BE2C (cell line): ENCODE measurements around the gene CCNI.

Experiments
- DNase-seq: peaks from one replicate; pipeline ENCODE4 v3.0.0-alpha.2; 2020
- H3K27me3 ChIP-seq: fragments of 250-450 bp; sonication (Bioruptor Pico); 2 replicates; pipeline ENCODE4 v1.5.1; 2020; ENCODE audit warnings: mild to moderate bottlenecking
- H3K36me3 ChIP-seq: fragments of 250-450 bp; sonication (Bioruptor Pico); 2 replicates; pipeline ENCODE4 v1.5.1; 2020; ENCODE audit warnings: mild to moderate bottlenecking
- H3K4me1 ChIP-seq: fragments of 250-450 bp; sonication (Bioruptor Pico); 2 replicates; pipeline ENCODE4 v1.5.1; 2020
- H3K4me3 ChIP-seq: 2 replicates; pipeline ENCODE4 v1.5.1; 2011; ENCODE audit warnings: low read depth, low read length
- H3K9me3 ChIP-seq: fragments of 250-450 bp; sonication (Bioruptor Pico); 2 replicates; pipeline ENCODE4 v1.5.1; 2020
- CTCF ChIP-seq: IDR thresholded peaks from 2 replicates; pipeline ENCODE4 v1.5.1; 2012; ENCODE audit warnings: mild to moderate bottlenecking, low read depth, low read length

CCNI gene

GRCh38 chr4:77020017-77020416 is 55.8 kb downstream of the CCNI start:
- Histone ChIP-seq H3K27me3 (no peaks in the 10 kb centered on the region), H3K36me3 (peaks cover 71% of the 10 kb centered on the region), H3K4me1 (no peaks in the 10 kb centered on the region), H3K4me3 (no peak overlapping the region), H3K9me3 (no peaks in the 10 kb centered on the region)
- TF ChIP-seq CTCF = no peak
- DNase-seq = no peak

GRCh38 chr4:77015390-77015789 is 60.4 kb downstream of the CCNI start:
- no peak for TF ChIP-seq CTCF
- DNase-seq = no peak
- Histone ChIP-seq H3K4me1 (no peaks in the 10 kb centered on the region), H3K27me3 (no peaks in the 10 kb centered on the region), H3K9me3 (no peaks in the 10 kb centered on the region), H3K36me3 (peaks cover 46% of the 10 kb centered on the region), H3K4me3 (no peak overlapping the region)

GRCh38 chr4:77014256-77014655 is 61.5 kb downstream of the CCNI start:
- Histone ChIP-seq H3K4me3 (no peak overlapping the region), H3K27me3 (no peaks in the 10 kb centered on the region), H3K4me1 (no peaks in the 10 kb centered on the region; the same call in 1 of the 2 replicates), H3K9me3 (no peaks in the 10 kb centered on the region), H3K36me3 (peaks cover 34% of the 10 kb centered on the region)
- TF ChIP-seq CTCF = no peak
- no peak for DNase-seq

- no peak for DNase-seq
- Histone ChIP-seq H3K9me3 (no peaks in the 10 kb centered on the region), H3K36me3 (peaks cover 31% of the 10 kb centered on the region), H3K4me1 (no peaks in the 10 kb centered on the region; the same call in 1 of the 2 replicates), H3K4me3 (no peak overlapping the region), H3K27me3 (no peaks in the 10 kb centered on the region)
- no peak for TF ChIP-seq CTCF
Observed at GRCh38 chr4:77012726-77013125, 63.1 kb downstream of the CCNI start.

GRCh38 chr4:77010841-77011354 is 64.9 kb downstream of the CCNI start:
- H3K4me1 ChIP-seq = no peaks in the 10 kb centered on the region; the same call in 1 of the 2 replicates
- DNase-seq = no peak

More at GRCh38 chr4:77010841-77011354, 64.9 kb downstream of the CCNI start:
- H3K9me3 ChIP-seq = no peaks in the 10 kb centered on the region
- H3K36me3 ChIP-seq = peaks cover 42% of the 10 kb centered on the region
- H3K27me3 ChIP-seq = no peaks in the 10 kb centered on the region
- H3K4me3 ChIP-seq = no peak overlapping the region
- TF ChIP-seq CTCF = no peak
